HepG2 (cell line): ENCODE results near the gene LLGL2. TPM values are rescaled to one million over a fixed set of nuclear protein-coding genes. Genes with fewer than 3 reads are reported as not detected.

Experiments used
- ATAC-seq: fragments of 200-7000 bp; cut with Tn5 transposase; 3 replicates; pipeline ENCODE4 v1.9.1; 2020; ENCODE audit warnings: mild to moderate bottlenecking, moderate library complexity
- BruUV-seq: library from RNA; stranded (reverse); fragments of 400-500 nt; replicated peaks from 2 replicates; lab custom pipeline; 2021; lab: Mats Ljungman, UMichigan
- CTCF ChIA-PET: fragments of 300-600 bp; formaldehyde crosslinking; extraction: SDS; loops from one replicate; lab custom pipeline; 2021; ENCODE audit warnings: low total read pairs, inconsistent platforms, low intra/inter-chr PET ratio; lab: Yijun Ruan, JAX
- POLR2A ChIA-PET: fragments of 350-600 bp; sonication (Branson Sonifier 250); formaldehyde crosslinking; loops from one replicate; lab custom pipeline; 2020; ENCODE audit warnings: antibody characterized with exemption, inconsistent platforms; lab: Yijun Ruan, JAX
- DNase-seq: peaks from one replicate; pipeline ENCODE4 v3.0.0-alpha.2; 2015; ENCODE audit warnings: low spot score
- FAIRE-seq: peaks from 3 replicates; lab custom pipeline; 2011; peaks lifted over from hg19 to GRCh38; lab: Jason Lieb, UNC
- H2AFZ ChIP-seq: one replicate; pipeline ENCODE4 v1.6.1; 2011; ENCODE audit warnings: low read length, inconsistent platforms
- H3K27ac ChIP-seq: fragments of 300-600 bp; 3 replicates; pipeline ENCODE4 v1.8.0; 2011; ENCODE audit warnings: mixed run types, mild to moderate bottlenecking, mixed read lengths, low read length, inconsistent platforms; ENCODE audit not compliant: insufficient read depth; ENCODE audit errors: extremely low read length
- H3K27me3 ChIP-seq, 2 experiments: fragments of 200-600 bp in 1 of 2; 2 replicates in 1 of 2; 3 replicates in 1 of 2; pipeline versions ENCODE4 v1.6.0 to v1.8.0; 2011; ENCODE audit warnings: low read length in 2 of 2, mild to moderate bottlenecking in 2 of 2, moderate library complexity in 2 of 2, inconsistent platforms in 1 of 2; ENCODE audit not compliant: insufficient read depth in 2 of 2, control insufficient read depth in 1 of 2
- H3K36me3 ChIP-seq, 2 experiments: fragments of 200-600 bp in 1 of 2; replicated peaks in 1 of 2; 2 replicates in 1 of 2; 3 replicates in 1 of 2; pipeline versions ENCODE4 v1.5.1 to v1.8.0; 2011; ENCODE audit warnings: low read length in 2 of 2, inconsistent platforms in 1 of 2; ENCODE audit not compliant: insufficient read depth in 2 of 2, control insufficient read depth in 1 of 2
- H3K4me1 ChIP-seq: 2 replicates; pipeline ENCODE4 v1.5.1; 2012; ENCODE audit warnings: low read length, inconsistent platforms; ENCODE audit not compliant: insufficient read depth
- H3K4me2 ChIP-seq: 2 replicates; pipeline ENCODE4 v1.6.0; 2011; ENCODE audit warnings: low read depth, low read length, inconsistent platforms
- H3K4me3 ChIP-seq, 3 experiments: fragments of 200-600 bp in 1 of 3; sonication (generic), shearing (Covaris generic) in 1 of 3; replicated peaks in 1 of 3; 2 replicates each; pipeline ENCODE4 v1.5.1; 2011 to 2016; ENCODE audit warnings: low read length in 3 of 3, inconsistent platforms in 2 of 3, low read depth in 2 of 3, mild to moderate bottlenecking in 2 of 3, control low read depth in 1 of 3, mixed read lengths in 1 of 3; ENCODE audit not compliant: insufficient read depth in 1 of 3
- H3K79me2 ChIP-seq: one replicate; pipeline ENCODE4 v1.6.1; 2011; ENCODE audit warnings: low read length, inconsistent platforms; ENCODE audit not compliant: insufficient read depth
- H3K9ac ChIP-seq: 2 replicates; pipeline ENCODE4 v1.6.0; 2011; ENCODE audit warnings: mild to moderate bottlenecking, low read depth, low read length, inconsistent platforms; ENCODE audit not compliant: insufficient read depth
- H3K9me3 ChIP-seq: 2 replicates; pipeline ENCODE4 v1.5.1; 2012; ENCODE audit warnings: mild to moderate bottlenecking, low read length
- H4K20me1 ChIP-seq: 2 replicates; pipeline ENCODE4 v1.6.0; 2011; ENCODE audit warnings: inconsistent platforms, mild to moderate bottlenecking, low read length, moderate library complexity; ENCODE audit not compliant: insufficient read depth
- DMAP1 ChIP-seq: IDR thresholded peaks from 2 replicates; pipeline ENCODE4 v1.6.1; 2016
- MTA3 ChIP-seq: sonication (generic); formaldehyde crosslinking; IDR thresholded peaks from 2 replicates; pipeline ENCODE4 v1.4.0; 2020; ENCODE audit warnings: missing genetic modification reagents
- PBX2 ChIP-seq: IDR thresholded peaks from 2 replicates; pipeline ENCODE4 v1.6.1; 2016; ENCODE audit warnings: control low read depth
- PRDM4 ChIP-seq: sonication (generic); formaldehyde crosslinking; IDR thresholded peaks from 2 replicates; pipeline ENCODE4 v1.9.0; 2021; ENCODE audit warnings: missing genetic modification reagents, borderline replicate concordance
- RFX3 ChIP-seq: IDR thresholded peaks from 2 replicates; pipeline ENCODE4 v1.6.1; 2016; ENCODE audit warnings: missing biosample characterization, missing genetic modification reagents
- SAP130 ChIP-seq: IDR thresholded peaks from 2 replicates; pipeline ENCODE4 v1.6.1; 2016; ENCODE audit warnings: low read depth
- SIX1 ChIP-seq: sonication (generic); formaldehyde crosslinking; IDR thresholded peaks from 2 replicates; pipeline ENCODE4 v1.4.0; 2020; ENCODE audit warnings: missing genetic modification reagents, borderline replicate concordance
- TCF7L2 ChIP-seq: IDR thresholded peaks from 2 replicates; pipeline ENCODE4 v1.6.1; 2011; ENCODE audit warnings: mild to moderate bottlenecking, low read depth, low read length, moderate library complexity
- TRAFD1 ChIP-seq: sonication (generic); formaldehyde crosslinking; IDR thresholded peaks from 2 replicates; pipeline ENCODE4 v1.5.1; 2020; ENCODE audit warnings: missing genetic modification reagents, mild to moderate bottlenecking, borderline replicate concordance
- ZNF431 ChIP-seq: sonication (generic); formaldehyde crosslinking; IDR thresholded peaks from 2 replicates; pipeline ENCODE4 v1.9.0; 2022; ENCODE audit warnings: missing genetic modification reagents, low read depth, mild to moderate bottlenecking, borderline replicate concordance
- ZNF558 ChIP-seq: sonication (generic); formaldehyde crosslinking; IDR thresholded peaks from 2 replicates; pipeline ENCODE4 v1.9.0; 2022; ENCODE audit warnings: mild to moderate bottlenecking, missing genetic modification reagents, borderline replicate concordance
- ZNF629 ChIP-seq: sonication (generic); formaldehyde crosslinking; conservative IDR thresholded peaks from 2 replicates; pipeline ENCODE4 v1.5.0; 2020; ENCODE audit warnings: missing genetic modification reagents
- ZNF672 ChIP-seq: sonication (generic); formaldehyde crosslinking; IDR thresholded peaks from 2 replicates; pipeline ENCODE4 v1.8.1; 2022; ENCODE audit warnings: missing genetic modification reagents
- ZSCAN12 ChIP-seq: sonication (generic); formaldehyde crosslinking; IDR thresholded peaks from 2 replicates; pipeline ENCODE4 v1.9.0; 2021; ENCODE audit warnings: mild to moderate bottlenecking, missing genetic modification reagents
- WGBS: methylation state at CpG from one replicate; pipeline ENCODE4 v1.1.6; 2017; ENCODE audit warnings: low lambda C conversion rate; 5-methylcytosine and 5-hydroxymethylcytosine counted together
- in situ Hi-C: cut with HindIII; loops from 2 replicates; pipeline ENCODE4 v1.10.0; 2017; ENCODE audit warnings: low pct_unique_long_range_greater_than_20kb; ENCODE audit not compliant: extremely low pct_ligation_motif_present
- intact Hi-C: fragments of 100-400 bp; cut with micrococcal nuclease; formaldehyde crosslinking; loops from one replicate; pipeline ENCODE4 v1.10.0; 2022; ENCODE audit not compliant: unreplicated experiment
- polyA plus RNA-seq, 8 experiments: library from polyadenylated mRNA; depleted of rRNA in 3 of 8; stranded (reverse) in 7 of 8; unstranded in 1 of 8; fragments of >200 nt; fragmentation: Illumina TruSeq in 4 of 8; extraction: Trizol in 4 of 8; gene quantifications; 2 replicates each; pipeline versions ENCODE4 v1.2.1 to v1.2.3, GENCODE V29; 2011 to 2016; ENCODE audit warnings: low read depth in 4 of 8, missing spikeins in 1 of 8, mixed read lengths in 1 of 8; ENCODE audit not compliant: insufficient read depth in 1 of 8
- total RNA-seq, 5 experiments: library from RNA; depleted of rRNA; stranded (reverse); fragments of >200 nt; fragmentation: Illumina TruSeq; extraction: Trizol; gene quantifications; 2 replicates each; pipeline ENCODE4 v1.2.3, GENCODE V29; 2016; ENCODE audit warnings: low read depth in 1 of 5
- TF ChIP-seq, protein P1 (sequence below): sonication (generic); formaldehyde crosslinking; IDR thresholded peaks from 2 replicates; pipeline ENCODE4 v1.5.1; 2020; ENCODE audit warnings: missing genetic modification reagents, mild to moderate bottlenecking, borderline replicate concordance

LLGL2 gene
- total and polyA plus RNA-seq, 2 of the 13 experiments (the other 11 are each of a cell fraction or from before 2014, with no cell fraction given): 83.0 to 86.7 TPM

DNA sequence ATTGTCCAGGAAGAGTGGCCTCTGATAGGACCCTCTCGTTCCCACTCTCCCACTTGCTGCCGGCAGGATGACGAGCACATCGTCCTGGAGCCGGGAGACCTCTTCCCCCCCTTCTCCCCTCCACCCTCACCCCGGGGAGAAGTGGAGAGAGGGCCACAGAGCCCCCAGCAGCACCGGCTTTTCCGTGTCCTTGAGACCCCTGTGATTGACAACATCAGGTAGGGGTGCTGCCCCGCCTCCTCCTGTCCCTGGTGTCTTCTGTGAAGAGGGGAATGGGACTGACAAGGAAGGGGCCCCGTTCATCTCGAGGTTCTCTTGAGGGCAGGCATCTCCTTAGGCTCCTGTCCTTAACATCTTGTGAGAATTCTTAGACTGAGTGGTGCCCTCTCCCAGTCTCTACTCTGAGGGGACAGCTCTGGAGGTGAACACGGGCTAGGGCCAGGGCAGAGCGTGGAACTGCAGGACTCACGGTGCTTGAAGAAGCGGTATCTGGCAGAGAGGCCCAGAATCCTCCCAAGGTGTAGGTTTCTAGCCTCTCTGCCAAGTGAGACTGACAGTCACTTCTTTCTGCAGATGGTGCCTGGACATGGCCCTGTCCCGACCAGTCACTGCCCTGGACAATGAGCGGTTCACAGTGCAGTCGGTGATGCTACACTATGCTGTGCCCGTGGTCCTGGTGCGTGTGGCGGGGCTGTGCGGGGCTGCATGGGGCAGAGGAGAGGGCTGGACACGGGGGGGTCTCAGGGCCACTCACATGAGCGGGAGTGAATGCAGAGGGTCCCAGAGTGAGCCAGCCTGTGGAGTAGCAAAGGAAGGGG, 36.6 kb upstream of the LLGL2 start:
- Histone ChIP-seq H3K9me3 (no peaks in the 10 kb centered on the region), H3K36me3 (peaks cover 38 to 45% of the 10 kb centered on the region in 2 experiments), H3K4me1 (no peaks in the 10 kb centered on the region), H3K9ac (no peak overlapping the region), H3K4me2 (no peak overlapping the region), H3K79me2 (no peaks in the 10 kb centered on the region), H3K27me3 (no peaks in the 10 kb centered on the region), H2AFZ (no peak overlapping the region), H3K27ac (no peak overlapping the region), H4K20me1 (peaks cover 4% of the 10 kb centered on the region; the same call in 1 of the 2 replicates), H3K4me3 (no peak overlapping the region)
- intact Hi-C loops (loop anchor here (5.0 kb wide), 1 partner anchor 62 kb away; no protein-coding TSS in a partner anchor), in situ Hi-C loops (loop anchor here (5.0 kb wide), 1 partner anchor 57 kb away; no protein-coding TSS in a partner anchor)
- 92% methylated on average over 23 of the region's 24 CpGs for WGBS
- ATAC-seq: no peak
- no peak for DNase-seq
- POLR2A ChIA-PET: no interaction called here
- no TSS peak for BruUV-seq
- CTCF ChIA-PET: no interaction called here
- FAIRE-seq: no peak
- no peak for TF ChIP-seq RFX3 (CRISPR knock-in tag)
- TF ChIP-seq PBX2 (CRISPR knock-in tag): no peak
- TF ChIP-seq DMAP1 (CRISPR knock-in tag): no peak
- TF ChIP-seq ZNF431 (CRISPR knock-in tag): no peak
- TF ChIP-seq SIX1: no peak
- no peak for TF ChIP-seq SAP130
- TF ChIP-seq TCF7L2: no peak
- no peak for TF ChIP-seq ZSCAN12 (CRISPR knock-in tag)
- no peak for TF ChIP-seq ZNF672
- TF ChIP-seq, protein P1, sequence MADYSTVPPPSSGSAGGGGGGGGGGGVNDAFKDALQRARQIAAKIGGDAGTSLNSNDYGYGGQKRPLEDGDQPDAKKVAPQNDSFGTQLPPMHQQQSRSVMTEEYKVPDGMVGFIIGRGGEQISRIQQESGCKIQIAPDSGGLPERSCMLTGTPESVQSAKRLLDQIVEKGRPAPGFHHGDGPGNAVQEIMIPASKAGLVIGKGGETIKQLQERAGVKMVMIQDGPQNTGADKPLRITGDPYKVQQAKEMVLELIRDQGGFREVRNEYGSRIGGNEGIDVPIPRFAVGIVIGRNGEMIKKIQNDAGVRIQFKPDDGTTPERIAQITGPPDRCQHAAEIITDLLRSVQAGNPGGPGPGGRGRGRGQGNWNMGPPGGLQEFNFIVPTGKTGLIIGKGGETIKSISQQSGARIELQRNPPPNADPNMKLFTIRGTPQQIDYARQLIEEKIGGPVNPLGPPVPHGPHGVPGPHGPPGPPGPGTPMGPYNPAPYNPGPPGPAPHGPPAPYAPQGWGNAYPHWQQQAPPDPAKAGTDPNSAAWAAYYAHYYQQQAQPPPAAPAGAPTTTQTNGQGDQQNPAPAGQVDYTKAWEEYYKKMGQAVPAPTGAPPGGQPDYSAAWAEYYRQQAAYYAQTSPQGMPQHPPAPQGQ (CRISPR knock-in tag): no peak
- no peak for TF ChIP-seq ZNF629 (CRISPR knock-in tag)
- no peak for TF ChIP-seq TRAFD1 (CRISPR knock-in tag)
- no peak for TF ChIP-seq ZNF558
- no peak for TF ChIP-seq PRDM4 (CRISPR knock-in tag)
- TF ChIP-seq MTA3 (CRISPR knock-in tag): no peak
